Activated CD4-positive, alpha-beta memory T cell treated with anti-CD3 and anti-CD28 coated beads for 36 hours (primary cell): ENCODE data around the gene BTLA. TPM values are rescaled to one million over a fixed set of nuclear protein-coding genes. Genes with fewer than 3 reads are reported as not detected.

ENCODE experiments used
- total RNA-seq, 2 experiments: library from RNA; stranded (reverse); gene quantifications; one replicate each; pipeline ENCODE4 v1.2.3, GENCODE V29; 2021

The BTLA gene
- total RNA-seq, 2 experiments from 2014 or later = 17.3 to 18.7 TPM

Other genes with a start within 250 kb of the BTLA start
- gene SLC9C1, start 205.3 kb downstream of the BTLA start, total RNA-seq = not detected
- gene CD200, start 166.3 kb downstream of the BTLA start, total RNA-seq = 10 to 100 TPM; 34.2 to 34.5 TPM
- 10 to 100 TPM; 58.1 to 59.5 TPM for gene ATG3, start 62.5 kb upstream of the BTLA start, total RNA-seq
- gene SLC35A5, start 62.6 kb upstream of the BTLA start, total RNA-seq = 10 to 100 TPM; 15.5 to 17.8 TPM
- not detected for gene CCDC80, start 141.7 kb upstream of the BTLA start, total RNA-seq